Fibroblast of the aortic adventitia (primary cell): ENCODE results near the gene TUBB1. TPM values are rescaled to one million over a fixed set of nuclear protein-coding genes. Genes with fewer than 3 reads are reported as not detected.
A peak's percentile ranks its signal among the peaks of the same experiment; 100 is the strongest.
"Not testable (repeated sequence)": the region's sequence is repeated elsewhere in the genome, so short reads cannot be mapped to it uniquely, and the experiment has no call there.

Experiments
- DNase-seq: peaks from one replicate; pipeline ENCODE4 v3.0.0-alpha.2; 2010; ENCODE audit warnings: low read depth
- H3K4me3 ChIP-seq: 2 replicates; pipeline ENCODE4 v1.5.1; 2011; ENCODE audit warnings: low read depth, mild to moderate bottlenecking, control low read depth, low read length, moderate library complexity
- CTCF ChIP-seq: IDR thresholded peaks from 2 replicates; pipeline ENCODE4 v1.5.1; 2011; ENCODE audit warnings: mild to moderate bottlenecking, low read length, control low read depth, inconsistent platforms; ENCODE audit not compliant: insufficient read depth
- total RNA-seq: library from RNA; depleted of rRNA; stranded (reverse); fragments of >200 nt; gene quantifications from 2 replicates; pipeline ENCODE4 v1.2.3, GENCODE V29; 2012; ENCODE audit warnings: low replicate concordance

TUBB1 gene
- total RNA-seq, 1 donor, result not detected

- no peak overlapping the region for H3K4me3 ChIP-seq
- DNase-seq, result no peak
- no peak for TF ChIP-seq CTCF
Observed at GRCh38 chr20:58976061-58976730, 43.0 kb upstream of the TUBB1 start.

GRCh38 chr20:58978351-58979190 lies 40.7 kb upstream of the TUBB1 start:
- no peak overlapping the region for H3K4me3 ChIP-seq
- DNase-seq, result no peak
- TF ChIP-seq CTCF, result no peak

GRCh38 chr20:58980711-58981627 lies 38.3 kb upstream of the TUBB1 start, which contains the start of gene NELFCD:
Gene NELFCD, plus strand, starts transcription at chr20:58981256. Its CDS starts 54 bp downstream, at chr20:58981310.
- peak; percentile 73 for DNase-seq
- peak within 1 kb of the TSS; percentile 75 for H3K4me3 ChIP-seq
- TF ChIP-seq CTCF, result no peak

- peak; percentile 29 for DNase-seq
- TF ChIP-seq CTCF, result no peak
- H3K4me3 ChIP-seq, result peak overlapping the region; percentile 70
Observed at GRCh38 chr20:58981628-58982364, 37.4 kb upstream of the TUBB1 start.

- peak overlapping the region; percentile 70 for H3K4me3 ChIP-seq
- TF ChIP-seq CTCF, result no peak
- DNase-seq, result no peak
Observed at GRCh38 chr20:58982406-58983114, 36.7 kb upstream of the TUBB1 start.

- H3K4me3 ChIP-seq, DNase-seq: not testable (repeated sequence)
Observed at GRCh38 chr20:58983115-58983468, 36.1 kb upstream of the TUBB1 start.
